HepG2 (cell line): ENCODE results near the gene TEKT2. TPM values are rescaled to one million over a fixed set of nuclear protein-coding genes. Genes with fewer than 3 reads are reported as not detected.
A peak's percentile ranks its signal among the peaks of the same experiment; 100 is the strongest.

ENCODE experiments used
- ATAC-seq: fragments of 200-7000 bp; cut with Tn5 transposase; 3 replicates; pipeline ENCODE4 v1.9.1; 2020; ENCODE audit warnings: mild to moderate bottlenecking, moderate library complexity
- BruUV-seq: library from RNA; stranded (reverse); fragments of 400-500 nt; replicated peaks from 2 replicates; lab custom pipeline; 2021; lab: Mats Ljungman, UMichigan
- CTCF ChIA-PET: fragments of 300-600 bp; formaldehyde crosslinking; extraction: SDS; loops from one replicate; lab custom pipeline; 2021; ENCODE audit warnings: low total read pairs, inconsistent platforms, low intra/inter-chr PET ratio; lab: Yijun Ruan, JAX
- POLR2A ChIA-PET: fragments of 350-600 bp; sonication (Branson Sonifier 250); formaldehyde crosslinking; loops from one replicate; lab custom pipeline; 2020; ENCODE audit warnings: antibody characterized with exemption, inconsistent platforms; lab: Yijun Ruan, JAX
- DNase-seq: peaks from one replicate; pipeline ENCODE4 v3.0.0-alpha.2; 2015; ENCODE audit warnings: low spot score
- FAIRE-seq: peaks from 3 replicates; lab custom pipeline; 2011; peaks lifted over from hg19 to GRCh38; lab: Jason Lieb, UNC
- H2AFZ ChIP-seq: one replicate; pipeline ENCODE4 v1.6.1; 2011; ENCODE audit warnings: low read length, inconsistent platforms
- H3K27ac ChIP-seq: fragments of 300-600 bp; 3 replicates; pipeline ENCODE4 v1.8.0; 2011; ENCODE audit warnings: mixed run types, mild to moderate bottlenecking, mixed read lengths, low read length, inconsistent platforms; ENCODE audit not compliant: insufficient read depth; ENCODE audit errors: extremely low read length
- H3K27me3 ChIP-seq, 2 experiments: fragments of 200-600 bp in 1 of 2; 2 replicates in 1 of 2; 3 replicates in 1 of 2; pipeline versions ENCODE4 v1.6.0 to v1.8.0; 2011; ENCODE audit warnings: low read length in 2 of 2, mild to moderate bottlenecking in 2 of 2, moderate library complexity in 2 of 2, inconsistent platforms in 1 of 2; ENCODE audit not compliant: insufficient read depth in 2 of 2, control insufficient read depth in 1 of 2
- H3K36me3 ChIP-seq, 2 experiments: fragments of 200-600 bp in 1 of 2; replicated peaks in 1 of 2; 2 replicates in 1 of 2; 3 replicates in 1 of 2; pipeline versions ENCODE4 v1.5.1 to v1.8.0; 2011; ENCODE audit warnings: low read length in 2 of 2, inconsistent platforms in 1 of 2; ENCODE audit not compliant: insufficient read depth in 2 of 2, control insufficient read depth in 1 of 2
- H3K4me1 ChIP-seq: 2 replicates; pipeline ENCODE4 v1.5.1; 2012; ENCODE audit warnings: low read length, inconsistent platforms; ENCODE audit not compliant: insufficient read depth
- H3K4me2 ChIP-seq: 2 replicates; pipeline ENCODE4 v1.6.0; 2011; ENCODE audit warnings: low read depth, low read length, inconsistent platforms
- H3K4me3 ChIP-seq, 3 experiments: fragments of 200-600 bp in 1 of 3; sonication (generic), shearing (Covaris generic) in 1 of 3; replicated peaks in 1 of 3; 2 replicates each; pipeline ENCODE4 v1.5.1; 2011 to 2016; ENCODE audit warnings: low read length in 3 of 3, inconsistent platforms in 2 of 3, low read depth in 2 of 3, mild to moderate bottlenecking in 2 of 3, control low read depth in 1 of 3, mixed read lengths in 1 of 3; ENCODE audit not compliant: insufficient read depth in 1 of 3
- H3K79me2 ChIP-seq: one replicate; pipeline ENCODE4 v1.6.1; 2011; ENCODE audit warnings: low read length, inconsistent platforms; ENCODE audit not compliant: insufficient read depth
- H3K9ac ChIP-seq: 2 replicates; pipeline ENCODE4 v1.6.0; 2011; ENCODE audit warnings: mild to moderate bottlenecking, low read depth, low read length, inconsistent platforms; ENCODE audit not compliant: insufficient read depth
- H3K9me3 ChIP-seq: 2 replicates; pipeline ENCODE4 v1.5.1; 2012; ENCODE audit warnings: mild to moderate bottlenecking, low read length
- H4K20me1 ChIP-seq: 2 replicates; pipeline ENCODE4 v1.6.0; 2011; ENCODE audit warnings: inconsistent platforms, mild to moderate bottlenecking, low read length, moderate library complexity; ENCODE audit not compliant: insufficient read depth
- GATAD2A ChIP-seq: IDR thresholded peaks from 2 replicates; pipeline ENCODE4 v1.6.1; 2016
- KLF12 ChIP-seq: sonication (generic); formaldehyde crosslinking; IDR thresholded peaks from 2 replicates; pipeline ENCODE4 v1.4.0; 2020; ENCODE audit warnings: missing genetic modification reagents, borderline replicate concordance
- SIN3A ChIP-seq: IDR thresholded peaks from 2 replicates; pipeline ENCODE4 v1.6.1; 2011; ENCODE audit warnings: low read depth, mild to moderate bottlenecking, control low read depth, low read length, borderline replicate concordance
- SOX13 ChIP-seq, 3 experiments: fragments of 450-650 bp in 1 of 3; sonication (generic) in 1 of 3; formaldehyde crosslinking in 1 of 3; IDR thresholded peaks in 2 of 3; conservative IDR thresholded peaks in 1 of 3; 2 replicates each; pipeline versions ENCODE4 v1.5.0 to v1.6.1; 2016 to 2020; ENCODE audit warnings: antibody characterized with exemption in 1 of 3, mild to moderate bottlenecking in 1 of 3, missing compliant biosample characterization in 1 of 3, missing genetic modification reagents in 1 of 3, moderate library complexity in 1 of 3
- SRSF9 ChIP-seq: fragments of 200-400 bp; formaldehyde crosslinking; IDR thresholded peaks from 2 replicates; pipeline ENCODE4 v1.6.1; 2018; ENCODE audit warnings: borderline replicate concordance, mild to moderate bottlenecking, low read depth, low read length; ENCODE audit not compliant: insufficient read depth, poor library complexity, severe bottlenecking
- STAG1 ChIP-seq: sonication (generic); formaldehyde crosslinking; IDR thresholded peaks from 2 replicates; pipeline ENCODE4 v1.4.0; 2020; ENCODE audit warnings: missing genetic modification reagents
- ZNF30 ChIP-seq: sonication (generic); formaldehyde crosslinking; IDR thresholded peaks from 2 replicates; pipeline ENCODE4 v1.5.0; 2020; ENCODE audit warnings: mild to moderate bottlenecking, missing genetic modification reagents
- ZNF350 ChIP-seq: sonication (generic); formaldehyde crosslinking; IDR thresholded peaks from 2 replicates; pipeline ENCODE4 v1.4.0; 2020; ENCODE audit warnings: mild to moderate bottlenecking, low read depth, missing genetic modification reagents, borderline replicate concordance
- WGBS: methylation state at CpG from one replicate; pipeline ENCODE4 v1.1.6; 2017; ENCODE audit warnings: low lambda C conversion rate; 5-methylcytosine and 5-hydroxymethylcytosine counted together
- in situ Hi-C: cut with HindIII; loops from 2 replicates; pipeline ENCODE4 v1.10.0; 2017; ENCODE audit warnings: low pct_unique_long_range_greater_than_20kb; ENCODE audit not compliant: extremely low pct_ligation_motif_present
- intact Hi-C: fragments of 100-400 bp; cut with micrococcal nuclease; formaldehyde crosslinking; loops from one replicate; pipeline ENCODE4 v1.10.0; 2022; ENCODE audit not compliant: unreplicated experiment
- polyA plus RNA-seq, 8 experiments: library from polyadenylated mRNA; depleted of rRNA in 3 of 8; stranded (reverse) in 7 of 8; unstranded in 1 of 8; fragments of >200 nt; fragmentation: Illumina TruSeq in 4 of 8; extraction: Trizol in 4 of 8; gene quantifications; 2 replicates each; pipeline versions ENCODE4 v1.2.1 to v1.2.3, GENCODE V29; 2011 to 2016; ENCODE audit warnings: low read depth in 4 of 8, missing spikeins in 1 of 8, mixed read lengths in 1 of 8; ENCODE audit not compliant: insufficient read depth in 1 of 8
- total RNA-seq, 5 experiments: library from RNA; depleted of rRNA; stranded (reverse); fragments of >200 nt; fragmentation: Illumina TruSeq; extraction: Trizol; gene quantifications; 2 replicates each; pipeline ENCODE4 v1.2.3, GENCODE V29; 2016; ENCODE audit warnings: low read depth in 1 of 5
- TF ChIP-seq, protein P1 (sequence below): sonication (generic); formaldehyde crosslinking; IDR thresholded peaks from 2 replicates; pipeline ENCODE4; 2020; ENCODE audit warnings: missing genetic modification reagents, mild to moderate bottlenecking, borderline replicate concordance
- TF ChIP-seq, protein P2 (sequence below): sonication (generic); formaldehyde crosslinking; conservative IDR thresholded peaks from 2 replicates; pipeline ENCODE4 v1.8.0; 2022; ENCODE audit warnings: mild to moderate bottlenecking, moderate library complexity, missing genetic modification reagents
- TF ChIP-seq, protein P3 (sequence below): sonication (generic); formaldehyde crosslinking; conservative IDR thresholded peaks from 2 replicates; pipeline ENCODE4 v1.8.0; 2022; ENCODE audit warnings: missing genetic modification reagents

TEKT2 gene
- total and polyA plus RNA-seq, 2 of the 13 experiments (the other 11 are each of a cell fraction or from before 2014, with no cell fraction given), result 0.31 to 0.38 TPM

DNA sequence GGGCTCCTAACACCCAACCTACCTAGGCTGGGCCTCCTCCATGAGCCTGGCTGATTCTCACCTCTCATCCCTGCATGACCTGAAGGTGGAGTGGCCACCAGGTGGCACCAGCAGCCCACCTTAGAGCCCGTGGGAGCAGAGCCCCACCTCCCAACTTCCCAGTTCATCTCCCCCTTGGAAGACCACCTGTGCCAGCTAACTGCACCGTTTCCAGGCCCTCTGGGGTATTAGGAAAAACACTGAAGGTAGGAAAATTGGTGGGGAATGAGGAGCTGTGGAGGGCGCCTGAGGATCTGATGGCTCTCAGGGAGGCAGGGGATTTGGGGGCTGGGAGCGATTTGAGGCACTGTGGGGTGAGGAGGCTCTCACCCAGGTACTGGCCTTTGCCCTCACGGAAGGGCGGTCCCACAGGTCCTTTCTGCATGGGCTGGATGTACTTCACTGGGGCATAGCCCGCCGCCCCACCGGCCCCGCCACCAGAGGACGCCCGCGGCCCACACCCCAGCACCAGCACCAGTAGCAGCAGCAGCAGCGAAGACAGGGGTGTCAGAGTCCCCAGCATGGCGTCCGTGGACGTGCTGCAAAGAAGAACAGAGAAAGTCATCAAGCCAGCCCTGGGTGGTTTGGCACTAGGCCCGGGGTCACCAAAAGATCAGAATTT, 15.9 kb downstream of the TEKT2 start:
- POLR2A ChIA-PET, result no interaction called here
- Histone ChIP-seq H3K4me2 (peak overlapping the region; percentile 69), H2AFZ (no peak overlapping the region), H3K9ac (peak overlapping the region; percentile 63; the same call in 1 of the 2 replicates), H3K27ac (no peak overlapping the region), H3K27me3 (no peaks in the 10 kb centered on the region), H4K20me1 (no peaks in the 10 kb centered on the region), H3K36me3 (peaks cover 3 to 11% of the 10 kb centered on the region in 2 experiments; a peak in 4 of 5 replicates), H3K79me2 (no peaks in the 10 kb centered on the region), H3K9me3 (no peaks in the 10 kb centered on the region), H3K4me3 (peak overlapping the region in 2 of 3 experiments; percentile 42 to 60; a peak in 3 of 6 replicates), H3K4me1 (peaks cover 29% of the 10 kb centered on the region; the same call in 1 of the 2 replicates)
- 5% methylated on average over 9 of the region's 18 CpGs for WGBS
- ATAC-seq (peak; percentile 86), FAIRE-seq (peak; percentile 74), DNase-seq (peak; percentile 73)
- BruUV-seq, result no TSS peak
- CTCF ChIA-PET, result interaction anchor here (0.6 to 5.0 kb wide), 5 partner anchors 34 to 185 kb away, joined by 3 to 104 read pairs (median 3); no protein-coding TSS in a partner anchor
- in situ Hi-C loops, result loop anchor here (5.0 kb wide), 1 partner anchor 32 kb away; no protein-coding TSS in a partner anchor
- intact Hi-C loops, result loop anchor here (1.0 to 5.0 kb wide), 3 partner anchors 34 to 187 kb away; no protein-coding TSS in a partner anchor
- no peak for TF ChIP-seq SRSF9
- no peak for TF ChIP-seq ZNF30
- TF ChIP-seq SIN3A, result no peak
- TF ChIP-seq SOX13 (IDR thresholded peaks at IDR 0.05), result no peak
- TF ChIP-seq SOX13 (CRISPR knock-in tag; conservative IDR thresholded peaks at IDR 0.05 in 1 of 2, IDR thresholded peaks at IDR 0.05 in 1 of 2), result peak in 1 of 2 experiments; percentile 25; a peak in 1 of 4 replicates
- TF ChIP-seq ZNF350 (CRISPR knock-in tag), result peak; percentile 54; the same call in 1 of the 2 replicates
- TF ChIP-seq STAG1 (CRISPR knock-in tag), result peak; percentile 94
- TF ChIP-seq, protein P1, sequence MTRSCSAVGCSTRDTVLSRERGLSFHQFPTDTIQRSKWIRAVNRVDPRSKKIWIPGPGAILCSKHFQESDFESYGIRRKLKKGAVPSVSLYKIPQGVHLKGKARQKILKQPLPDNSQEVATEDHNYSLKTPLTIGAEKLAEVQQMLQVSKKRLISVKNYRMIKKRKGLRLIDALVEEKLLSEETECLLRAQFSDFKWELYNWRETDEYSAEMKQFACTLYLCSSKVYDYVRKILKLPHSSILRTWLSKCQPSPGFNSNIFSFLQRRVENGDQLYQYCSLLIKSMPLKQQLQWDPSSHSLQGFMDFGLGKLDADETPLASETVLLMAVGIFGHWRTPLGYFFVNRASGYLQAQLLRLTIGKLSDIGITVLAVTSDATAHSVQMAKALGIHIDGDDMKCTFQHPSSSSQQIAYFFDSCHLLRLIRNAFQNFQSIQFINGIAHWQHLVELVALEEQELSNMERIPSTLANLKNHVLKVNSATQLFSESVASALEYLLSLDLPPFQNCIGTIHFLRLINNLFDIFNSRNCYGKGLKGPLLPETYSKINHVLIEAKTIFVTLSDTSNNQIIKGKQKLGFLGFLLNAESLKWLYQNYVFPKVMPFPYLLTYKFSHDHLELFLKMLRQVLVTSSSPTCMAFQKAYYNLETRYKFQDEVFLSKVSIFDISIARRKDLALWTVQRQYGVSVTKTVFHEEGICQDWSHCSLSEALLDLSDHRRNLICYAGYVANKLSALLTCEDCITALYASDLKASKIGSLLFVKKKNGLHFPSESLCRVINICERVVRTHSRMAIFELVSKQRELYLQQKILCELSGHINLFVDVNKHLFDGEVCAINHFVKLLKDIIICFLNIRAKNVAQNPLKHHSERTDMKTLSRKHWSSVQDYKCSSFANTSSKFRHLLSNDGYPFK (CRISPR knock-in tag), result 0 out of 2 replicates have a peak, but pooled peaks have one; percentile 49
- no peak for TF ChIP-seq KLF12 (CRISPR knock-in tag)
- no peak for TF ChIP-seq GATAD2A (CRISPR knock-in tag)
- TF ChIP-seq, protein P2, sequence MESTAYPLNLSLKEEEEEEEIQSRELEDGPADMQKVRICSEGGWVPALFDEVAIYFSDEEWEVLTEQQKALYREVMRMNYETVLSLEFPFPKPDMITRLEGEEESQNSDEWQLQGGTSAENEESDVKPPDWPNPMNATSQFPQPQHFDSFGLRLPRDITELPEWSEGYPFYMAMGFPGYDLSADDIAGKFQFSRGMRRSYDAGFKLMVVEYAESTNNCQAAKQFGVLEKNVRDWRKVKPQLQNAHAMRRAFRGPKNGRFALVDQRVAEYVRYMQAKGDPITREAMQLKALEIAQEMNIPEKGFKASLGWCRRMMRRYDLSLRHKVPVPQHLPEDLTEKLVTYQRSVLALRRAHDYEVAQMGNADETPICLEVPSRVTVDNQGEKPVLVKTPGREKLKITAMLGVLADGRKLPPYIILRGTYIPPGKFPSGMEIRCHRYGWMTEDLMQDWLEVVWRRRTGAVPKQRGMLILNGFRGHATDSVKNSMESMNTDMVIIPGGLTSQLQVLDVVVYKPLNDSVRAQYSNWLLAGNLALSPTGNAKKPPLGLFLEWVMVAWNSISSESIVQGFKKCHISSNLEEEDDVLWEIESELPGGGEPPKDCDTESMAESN (CRISPR knock-in tag), result no peak; the same call in 1 of the 2 replicates
- TF ChIP-seq, protein P3, sequence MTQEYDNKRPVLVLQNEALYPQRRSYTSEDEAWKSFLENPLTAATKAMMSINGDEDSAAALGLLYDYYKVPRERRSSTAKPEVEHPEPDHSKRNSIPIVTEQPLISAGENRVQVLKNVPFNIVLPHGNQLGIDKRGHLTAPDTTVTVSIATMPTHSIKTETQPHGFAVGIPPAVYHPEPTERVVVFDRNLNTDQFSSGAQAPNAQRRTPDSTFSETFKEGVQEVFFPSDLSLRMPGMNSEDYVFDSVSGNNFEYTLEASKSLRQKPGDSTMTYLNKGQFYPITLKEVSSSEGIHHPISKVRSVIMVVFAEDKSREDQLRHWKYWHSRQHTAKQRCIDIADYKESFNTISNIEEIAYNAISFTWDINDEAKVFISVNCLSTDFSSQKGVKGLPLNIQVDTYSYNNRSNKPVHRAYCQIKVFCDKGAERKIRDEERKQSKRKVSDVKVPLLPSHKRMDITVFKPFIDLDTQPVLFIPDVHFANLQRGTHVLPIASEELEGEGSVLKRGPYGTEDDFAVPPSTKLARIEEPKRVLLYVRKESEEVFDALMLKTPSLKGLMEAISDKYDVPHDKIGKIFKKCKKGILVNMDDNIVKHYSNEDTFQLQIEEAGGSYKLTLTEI (CRISPR knock-in tag), result no peak
